ENCODE data around the gene RACGAP1. TPM values are rescaled to one million over a fixed set of nuclear protein-coding genes. Genes with fewer than 3 reads are reported as not detected.

The RACGAP1 gene
- polyA plus RNA-seq, 1 donor from 2014 or later, result 18.3 TPM

DNA sequence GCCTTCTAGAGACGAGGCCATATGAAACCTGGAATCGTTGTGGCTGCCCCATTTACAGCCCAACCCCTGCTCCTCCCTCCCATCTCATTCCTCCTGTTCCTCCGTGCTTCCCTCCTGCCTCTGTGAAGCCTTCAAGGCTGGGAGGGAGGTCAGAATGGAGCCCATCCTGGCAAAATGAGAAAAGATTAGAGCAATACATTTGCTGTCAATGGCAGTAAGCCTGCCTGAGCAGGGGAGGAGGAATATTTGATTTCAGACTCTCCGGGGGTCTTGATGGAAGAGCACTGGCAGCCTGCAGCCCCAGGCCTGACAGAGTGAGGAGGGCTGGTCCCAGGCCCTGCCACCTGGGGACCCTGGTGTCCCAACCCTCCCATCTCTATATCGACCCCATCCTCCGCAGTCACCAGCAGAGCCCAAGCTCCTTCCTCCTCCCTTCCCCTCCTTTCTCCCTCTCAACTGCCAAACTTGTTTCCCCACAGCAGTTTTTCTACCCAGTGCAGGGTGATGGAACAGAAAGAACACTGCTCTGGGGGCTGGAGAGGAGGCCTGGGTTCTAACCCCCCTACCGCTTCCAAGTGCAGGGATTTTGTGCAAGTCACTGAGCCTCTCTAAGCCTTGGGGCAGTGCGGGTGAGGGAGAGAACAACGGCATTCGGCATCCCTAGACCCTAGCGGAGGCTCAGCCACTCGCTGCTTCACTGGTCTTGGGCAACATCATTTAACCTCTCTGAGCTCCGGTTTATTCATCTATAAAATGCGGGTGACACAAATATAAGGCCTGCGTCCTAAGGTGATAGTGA is 16.0 kb upstream of the RACGAP1 start:
- Histone ChIP-seq H3K27ac (ENCODE audit: low read length) (no peak overlapping the region), H3K9me2 (ENCODE audit: insufficient read depth, low read length) (no peaks in the 10 kb centered on the region), H3K4me3 (ENCODE audit: low read length) (no peak overlapping the region), H3K79me2 (replicated peaks; ENCODE audit: insufficient read depth, low read length) (no peaks in the 10 kb centered on the region), H3K4me2 (ENCODE audit: low read length) (no peak overlapping the region), H3F3A (ENCODE audit: insufficient read depth, low read length, poor library complexity, severe bottlenecking) (no peaks in the 10 kb centered on the region), H3K9ac (ENCODE audit: low read length) (no peak overlapping the region), H3K9me3 (ENCODE audit: low read length) (no peaks in the 10 kb centered on the region), H3K27me3 (ENCODE audit: insufficient read depth, low read depth, low read length) (no peaks in the 10 kb centered on the region), H4K20me1 (ENCODE audit: insufficient read depth) (no peaks in the 10 kb centered on the region), H3K36me3 (ENCODE audit: insufficient read depth, low read length) (no peaks in the 10 kb centered on the region), H2AFZ (ENCODE audit: low read depth, low read length) (no peak overlapping the region)
- TF ChIP-seq SMC3 (conservative IDR thresholded peaks at IDR 0.05; ENCODE audit: poor library complexity) (no peak), POLR2AphosphoS5 (IDR thresholded peaks at IDR 0.05) (no peak), MXI1 (conservative IDR thresholded peaks at IDR 0.05; ENCODE audit: poor library complexity, severe bottlenecking) (no peak), TAF1 (IDR thresholded peaks at IDR 0.05; ENCODE audit: low read depth) (no peak), EP300 (conservative IDR thresholded peaks at IDR 0.05; ENCODE audit: poor library complexity, severe bottlenecking) (no peak), RAD21 (conservative IDR thresholded peaks at IDR 0.05) (no peak), EZH2 (IDR thresholded peaks at IDR 0.05; ENCODE audit: borderline replicate concordance, insufficient read depth, low read length, poor library complexity, severe bottlenecking) (no peak)
- TF ChIP-seq, protein P1, sequence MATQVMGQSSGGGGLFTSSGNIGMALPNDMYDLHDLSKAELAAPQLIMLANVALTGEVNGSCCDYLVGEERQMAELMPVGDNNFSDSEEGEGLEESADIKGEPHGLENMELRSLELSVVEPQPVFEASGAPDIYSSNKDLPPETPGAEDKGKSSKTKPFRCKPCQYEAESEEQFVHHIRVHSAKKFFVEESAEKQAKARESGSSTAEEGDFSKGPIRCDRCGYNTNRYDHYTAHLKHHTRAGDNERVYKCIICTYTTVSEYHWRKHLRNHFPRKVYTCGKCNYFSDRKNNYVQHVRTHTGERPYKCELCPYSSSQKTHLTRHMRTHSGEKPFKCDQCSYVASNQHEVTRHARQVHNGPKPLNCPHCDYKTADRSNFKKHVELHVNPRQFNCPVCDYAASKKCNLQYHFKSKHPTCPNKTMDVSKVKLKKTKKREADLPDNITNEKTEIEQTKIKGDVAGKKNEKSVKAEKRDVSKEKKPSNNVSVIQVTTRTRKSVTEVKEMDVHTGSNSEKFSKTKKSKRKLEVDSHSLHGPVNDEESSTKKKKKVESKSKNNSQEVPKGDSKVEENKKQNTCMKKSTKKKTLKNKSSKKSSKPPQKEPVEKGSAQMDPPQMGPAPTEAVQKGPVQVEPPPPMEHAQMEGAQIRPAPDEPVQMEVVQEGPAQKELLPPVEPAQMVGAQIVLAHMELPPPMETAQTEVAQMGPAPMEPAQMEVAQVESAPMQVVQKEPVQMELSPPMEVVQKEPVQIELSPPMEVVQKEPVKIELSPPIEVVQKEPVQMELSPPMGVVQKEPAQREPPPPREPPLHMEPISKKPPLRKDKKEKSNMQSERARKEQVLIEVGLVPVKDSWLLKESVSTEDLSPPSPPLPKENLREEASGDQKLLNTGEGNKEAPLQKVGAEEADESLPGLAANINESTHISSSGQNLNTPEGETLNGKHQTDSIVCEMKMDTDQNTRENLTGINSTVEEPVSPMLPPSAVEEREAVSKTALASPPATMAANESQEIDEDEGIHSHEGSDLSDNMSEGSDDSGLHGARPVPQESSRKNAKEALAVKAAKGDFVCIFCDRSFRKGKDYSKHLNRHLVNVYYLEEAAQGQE (IDR thresholded peaks at IDR 0.05; ENCODE audit: borderline replicate concordance), result no peak
- TF ChIP-seq, protein P2, sequence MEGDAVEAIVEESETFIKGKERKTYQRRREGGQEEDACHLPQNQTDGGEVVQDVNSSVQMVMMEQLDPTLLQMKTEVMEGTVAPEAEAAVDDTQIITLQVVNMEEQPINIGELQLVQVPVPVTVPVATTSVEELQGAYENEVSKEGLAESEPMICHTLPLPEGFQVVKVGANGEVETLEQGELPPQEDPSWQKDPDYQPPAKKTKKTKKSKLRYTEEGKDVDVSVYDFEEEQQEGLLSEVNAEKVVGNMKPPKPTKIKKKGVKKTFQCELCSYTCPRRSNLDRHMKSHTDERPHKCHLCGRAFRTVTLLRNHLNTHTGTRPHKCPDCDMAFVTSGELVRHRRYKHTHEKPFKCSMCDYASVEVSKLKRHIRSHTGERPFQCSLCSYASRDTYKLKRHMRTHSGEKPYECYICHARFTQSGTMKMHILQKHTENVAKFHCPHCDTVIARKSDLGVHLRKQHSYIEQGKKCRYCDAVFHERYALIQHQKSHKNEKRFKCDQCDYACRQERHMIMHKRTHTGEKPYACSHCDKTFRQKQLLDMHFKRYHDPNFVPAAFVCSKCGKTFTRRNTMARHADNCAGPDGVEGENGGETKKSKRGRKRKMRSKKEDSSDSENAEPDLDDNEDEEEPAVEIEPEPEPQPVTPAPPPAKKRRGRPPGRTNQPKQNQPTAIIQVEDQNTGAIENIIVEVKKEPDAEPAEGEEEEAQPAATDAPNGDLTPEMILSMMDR (IDR thresholded peaks at IDR 0.05; ENCODE audit: poor library complexity, severe bottlenecking), result no peak

- no peak overlapping the region for H3K27ac ChIP-seq (ENCODE audit: low read length)
- H3K9me2 ChIP-seq (ENCODE audit: insufficient read depth, low read length), result no peaks in the 10 kb centered on the region
- no peak overlapping the region for H3K4me3 ChIP-seq (ENCODE audit: low read length)
- no peaks in the 10 kb centered on the region for H3F3A ChIP-seq (ENCODE audit: insufficient read depth, low read length, poor library complexity, severe bottlenecking)
- H3K79me2 ChIP-seq (replicated peaks; ENCODE audit: insufficient read depth, low read length), result no peaks in the 10 kb centered on the region
- TF ChIP-seq TAF1 (IDR thresholded peaks at IDR 0.05; ENCODE audit: low read depth) (no peak), RAD21 (conservative IDR thresholded peaks at IDR 0.05) (no peak)
- no peak overlapping the region for H3K9ac ChIP-seq (ENCODE audit: low read length)
- no peak overlapping the region for H3K4me2 ChIP-seq (ENCODE audit: low read length)
- no peak overlapping the region for H2AFZ ChIP-seq (ENCODE audit: low read depth, low read length)
- no peaks in the 10 kb centered on the region for H4K20me1 ChIP-seq (ENCODE audit: insufficient read depth)
- no peaks in the 10 kb centered on the region for H3K27me3 ChIP-seq (ENCODE audit: insufficient read depth, low read depth, low read length)
- no peaks in the 10 kb centered on the region for H3K36me3 ChIP-seq (ENCODE audit: insufficient read depth, low read length)
- no peaks in the 10 kb centered on the region for H3K9me3 ChIP-seq (ENCODE audit: low read length)
Observed at GRCh38 chr12:50040657-50041056, 15.4 kb upstream of the RACGAP1 start.

Measured in neural cell (in vitro differentiated cells).